WERI-Rb-1 (cell line): ENCODE measurements around the gene OR1L8.

ENCODE experiments used
- DNase-seq: peaks from one replicate; pipeline ENCODE4 v3.0.0-alpha.2; 2020
- H3K27ac ChIP-seq: fragments of 250-450 bp; sonication (Bioruptor Pico); 2 replicates; pipeline ENCODE4 v1.5.1; 2020; ENCODE audit warnings: mild to moderate bottlenecking, moderate library complexity
- H3K27me3 ChIP-seq: fragments of 250-450 bp; sonication (Bioruptor Pico); 2 replicates; pipeline ENCODE4 v1.5.1; 2021; ENCODE audit warnings: mild to moderate bottlenecking, low read depth, moderate library complexity; ENCODE audit not compliant: insufficient read depth, severe bottlenecking
- H3K36me3 ChIP-seq: fragments of 250-450 bp; sonication (Bioruptor Pico); 2 replicates; pipeline ENCODE4 v1.5.1; 2020; ENCODE audit warnings: mild to moderate bottlenecking, moderate library complexity
- H3K4me3 ChIP-seq: 2 replicates; pipeline ENCODE4 v1.5.1; 2011; ENCODE audit warnings: low read depth, mild to moderate bottlenecking, control low read depth, low read length
- H3K9me3 ChIP-seq: fragments of 250-450 bp; sonication (Bioruptor Pico); 2 replicates; pipeline ENCODE4 v1.5.1; 2021; ENCODE audit warnings: mild to moderate bottlenecking, moderate library complexity; ENCODE audit not compliant: severe bottlenecking
- TF ChIP-seq, protein P1 (sequence below): IDR thresholded peaks from 2 replicates; pipeline ENCODE4 v1.5.1; 2011; ENCODE audit warnings: low read depth, mild to moderate bottlenecking, control low read depth, inconsistent platforms, low read length

Gene OR1L8

GRCh38 chr9:122580360-122580759 lies 2.8 kb downstream of the OR1L8 start:
- DNase-seq: no peak
- Histone ChIP-seq H3K27ac (no peak overlapping the region), H3K9me3 (peaks cover 4% of the 10 kb centered on the region)

DNA sequence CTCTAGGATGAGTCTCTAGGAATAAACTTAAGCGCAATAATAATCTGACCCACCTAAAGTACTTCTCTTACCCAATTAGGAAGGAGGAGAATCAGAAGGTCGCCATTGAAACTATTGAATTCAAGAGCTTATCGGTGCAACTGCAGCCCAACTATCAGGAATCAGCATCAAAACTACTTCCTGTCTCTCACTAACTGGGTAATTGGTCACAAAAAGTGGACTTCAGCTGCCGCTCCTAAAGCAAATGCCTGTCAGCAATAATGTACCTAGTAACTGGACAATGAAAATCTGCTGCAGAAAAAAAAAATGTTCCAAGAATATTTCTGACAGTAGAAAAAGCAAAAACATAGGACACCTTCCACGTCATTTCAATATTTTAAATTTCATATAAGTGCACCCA lies 3.3 kb downstream of the OR1L8 start:
- Histone ChIP-seq H3K9me3 (peaks cover 4% of the 10 kb centered on the region), H3K36me3 (no peaks in the 10 kb centered on the region), H3K27me3 (no peaks in the 10 kb centered on the region), H3K27ac (no peak overlapping the region), H3K4me3 (no peak overlapping the region)
- TF ChIP-seq, protein P1, sequence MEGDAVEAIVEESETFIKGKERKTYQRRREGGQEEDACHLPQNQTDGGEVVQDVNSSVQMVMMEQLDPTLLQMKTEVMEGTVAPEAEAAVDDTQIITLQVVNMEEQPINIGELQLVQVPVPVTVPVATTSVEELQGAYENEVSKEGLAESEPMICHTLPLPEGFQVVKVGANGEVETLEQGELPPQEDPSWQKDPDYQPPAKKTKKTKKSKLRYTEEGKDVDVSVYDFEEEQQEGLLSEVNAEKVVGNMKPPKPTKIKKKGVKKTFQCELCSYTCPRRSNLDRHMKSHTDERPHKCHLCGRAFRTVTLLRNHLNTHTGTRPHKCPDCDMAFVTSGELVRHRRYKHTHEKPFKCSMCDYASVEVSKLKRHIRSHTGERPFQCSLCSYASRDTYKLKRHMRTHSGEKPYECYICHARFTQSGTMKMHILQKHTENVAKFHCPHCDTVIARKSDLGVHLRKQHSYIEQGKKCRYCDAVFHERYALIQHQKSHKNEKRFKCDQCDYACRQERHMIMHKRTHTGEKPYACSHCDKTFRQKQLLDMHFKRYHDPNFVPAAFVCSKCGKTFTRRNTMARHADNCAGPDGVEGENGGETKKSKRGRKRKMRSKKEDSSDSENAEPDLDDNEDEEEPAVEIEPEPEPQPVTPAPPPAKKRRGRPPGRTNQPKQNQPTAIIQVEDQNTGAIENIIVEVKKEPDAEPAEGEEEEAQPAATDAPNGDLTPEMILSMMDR: no peak
- no peak for DNase-seq

More at GRCh38 chr9:122580360-122580759, 2.8 kb downstream of the OR1L8 start:
- no peaks in the 10 kb centered on the region for H3K36me3 ChIP-seq
- TF ChIP-seq, protein P1: no peak
- no peaks in the 10 kb centered on the region for H3K27me3 ChIP-seq
- no peak overlapping the region for H3K4me3 ChIP-seq

DNA sequence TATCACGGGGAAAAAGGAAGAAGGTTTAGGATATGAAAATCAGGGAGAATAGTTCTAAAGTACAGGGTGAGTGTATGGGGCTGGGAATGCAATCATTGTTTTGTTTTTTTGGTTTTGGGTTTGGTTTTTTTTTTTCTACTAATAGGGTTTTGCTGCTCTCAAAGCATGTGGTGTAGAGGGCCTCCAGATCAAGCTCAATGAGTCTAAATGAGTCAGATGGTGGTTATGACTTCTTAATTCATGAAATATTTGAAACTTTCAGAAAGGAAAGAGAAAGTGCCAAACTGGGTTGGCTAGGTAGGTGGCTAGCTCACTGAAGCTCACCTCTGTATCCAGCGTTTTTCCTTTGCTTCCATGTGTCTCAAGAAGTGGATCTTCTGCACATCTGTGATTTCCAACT lies 10.7 kb downstream of the OR1L8 start:
- H3K27ac ChIP-seq: no peak overlapping the region
- no peaks in the 10 kb centered on the region for H3K27me3 ChIP-seq
- no peaks in the 10 kb centered on the region for H3K36me3 ChIP-seq
- TF ChIP-seq, protein P1: no peak
- no peak for DNase-seq
- H3K9me3 ChIP-seq: no peaks in the 10 kb centered on the region
- no peak overlapping the region for H3K4me3 ChIP-seq

- Histone ChIP-seq H3K36me3 (no peaks in the 10 kb centered on the region), H3K27me3 (no peaks in the 10 kb centered on the region), H3K27ac (no peak overlapping the region), H3K4me3 (no peak overlapping the region), H3K9me3 (peaks cover 7% of the 10 kb centered on the region)
- DNase-seq: no peak
- TF ChIP-seq, protein P1: no peak
Measured at GRCh38 chr9:122567901-122568300, 15.3 kb downstream of the OR1L8 start.

GRCh38 chr9:122562134-122562760 lies 20.9 kb downstream of the OR1L8 start:
- Histone ChIP-seq H3K9me3 (peaks cover 13% of the 10 kb centered on the region), H3K4me3 (no peak overlapping the region), H3K27me3 (no peaks in the 10 kb centered on the region), H3K27ac (peak overlapping the region; percentile 65), H3K36me3 (no peaks in the 10 kb centered on the region)
- DNase-seq: peak; percentile 95
- TF ChIP-seq, protein P1: no peak

DNA sequence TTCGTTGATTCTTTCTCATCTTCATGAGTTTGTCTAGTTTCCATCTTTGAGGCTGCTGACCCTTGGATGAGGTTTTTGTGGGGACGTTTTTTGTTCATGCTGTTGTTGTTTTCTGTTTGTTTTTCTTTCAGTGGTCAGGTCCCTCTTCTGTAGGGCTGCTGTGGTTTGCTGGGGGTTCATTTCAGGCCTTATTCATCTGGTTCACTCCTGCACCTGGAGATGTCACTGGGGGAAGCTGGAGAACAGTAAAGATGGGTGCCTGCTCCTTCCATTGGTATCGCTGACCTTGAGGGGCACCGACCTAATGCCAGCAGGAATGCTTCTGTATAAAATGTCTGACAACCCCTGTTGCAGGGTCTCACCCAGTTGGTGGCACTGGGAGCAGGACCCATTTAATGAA lies 21.7 kb downstream of the OR1L8 start:
- H3K27ac ChIP-seq: peak overlapping the region; percentile 65; the same call in 1 of the 2 replicates
- no peak for DNase-seq
- H3K9me3 ChIP-seq: peaks cover 13% of the 10 kb centered on the region
- no peak overlapping the region for H3K4me3 ChIP-seq
- TF ChIP-seq, protein P1: no peak
- no peaks in the 10 kb centered on the region for H3K36me3 ChIP-seq
- no peaks in the 10 kb centered on the region for H3K27me3 ChIP-seq
